Measurements from ENCODE around the gene TP53AIP1.

- TF ChIP-seq GATA3 (IDR thresholded peaks at IDR 0.05; ENCODE audit: low read depth, low read length) (no peak), GATA2 (IDR thresholded peaks at IDR 0.05; ENCODE audit: low read depth, low read length) (no peak)
Observed at GRCh38 chr11:128942272-128942612, 429 bp downstream of the TP53AIP1 start.

Data from SH-SY5Y (cell line).